MM.1S (cell line): ENCODE measurements around the gene FAM193B.

ENCODE experiments used
- CTCF ChIP-seq: fragments of 300-600 bp; sonication (generic); IDR thresholded peaks from 2 replicates; pipeline ENCODE4 v1.5.1; 2016; ENCODE audit warnings: antibody characterized with exemption, low read length, mixed read lengths
- EZH2 ChIP-seq: fragments of 300-600 bp; sonication (generic); optimal IDR thresholded peaks from 2 replicates; pipeline ENCODE3; 2017; ENCODE audit warnings: low read depth, mild to moderate bottlenecking, antibody characterized with exemption, low read length, mixed read lengths

- TF ChIP-seq EZH2 (no peak), CTCF (no peak)
These were observed 11.4 kb downstream of the FAM193B start for GRCh38 chr5:177542816-177543465.
